PC-3 (cell line): ENCODE data around the gene ONECUT2. TPM values are rescaled to one million over a fixed set of nuclear protein-coding genes. Genes with fewer than 3 reads are reported as not detected.

Experiments
- ATAC-seq: fragments of 200-7000 bp; cut with Tn5 transposase; 2 replicates; pipeline ENCODE4 v1.9.1; 2020; ENCODE audit warnings: mild to moderate bottlenecking, moderate library complexity
- BruUV-seq: library from RNA; stranded (reverse); fragments of 400-500 nt; replicated peaks from 2 replicates; lab custom pipeline; 2021; lab: Mats Ljungman, UMichigan
- CTCF ChIA-PET: fragments of 300-600 bp; sonication (Branson Sonifier 250); formaldehyde crosslinking; loops from one replicate; lab custom pipeline; 2022; ENCODE audit warnings: antibody characterized with exemption; lab: Charles Lee
- POLR2A ChIA-PET: fragments of 300-600 bp; sonication (Branson Sonifier 250); formaldehyde crosslinking; loops from one replicate; lab custom pipeline; 2022; ENCODE audit warnings: antibody characterized with exemption; ENCODE audit not compliant: unreplicated experiment; lab: Charles Lee
- DNase-seq: peaks from one replicate; pipeline ENCODE4 v3.0.0-alpha.2; 2015
- H2AFZ ChIP-seq: fragments of 300-600 bp; sonication (generic); 2 replicates; pipeline ENCODE4 v1.6.0; 2016; ENCODE audit warnings: antibody characterized with exemption, low read length
- H3F3A ChIP-seq: fragments of 300-600 bp; sonication (generic); one replicate; pipeline ENCODE4 v1.6.0; 2017; ENCODE audit warnings: antibody characterized with exemption, low read length, control low read depth, mild to moderate bottlenecking; ENCODE audit not compliant: unreplicated experiment
- H3K27ac ChIP-seq: fragments of 300-600 bp; sonication (generic); 2 replicates; pipeline ENCODE4 v1.5.1; 2016; ENCODE audit warnings: mild to moderate bottlenecking, low read length
- H3K27me3 ChIP-seq: fragments of 300-600 bp; sonication (generic); 2 replicates; pipeline ENCODE4 v1.6.1; 2016; ENCODE audit warnings: low read length, mixed read lengths
- H3K36me3 ChIP-seq: fragments of 300-600 bp; sonication (generic); 2 replicates; pipeline ENCODE4 v1.6.1; 2016; ENCODE audit warnings: low read depth, mixed run types, low read length, mixed read lengths
- H3K4me1 ChIP-seq: fragments of 300-600 bp; sonication (generic); 2 replicates; pipeline ENCODE4 v1.5.1; 2016; ENCODE audit warnings: low read length; ENCODE audit not compliant: insufficient read depth
- H3K4me2 ChIP-seq: fragments of 300-600 bp; sonication (generic); 2 replicates; pipeline ENCODE4 v1.6.0; 2016; ENCODE audit warnings: low read length
- H3K4me3 ChIP-seq: fragments of 300-600 bp; sonication (generic); 2 replicates; pipeline ENCODE4 v1.5.1; 2016; ENCODE audit warnings: mild to moderate bottlenecking, low read length, mixed read lengths
- H3K79me2 ChIP-seq: fragments of 300-600 bp; sonication (generic); 2 replicates; pipeline ENCODE4 v1.6.1; 2017; ENCODE audit warnings: low read length, mixed read lengths
- H3K9ac ChIP-seq: fragments of 300-600 bp; sonication (generic); 2 replicates; pipeline ENCODE4 v1.6.0; 2016; ENCODE audit warnings: mild to moderate bottlenecking, low read length
- H3K9me2 ChIP-seq: fragments of 300-600 bp; sonication (generic); replicated peaks from 2 replicates; pipeline ENCODE4 v1.6.1; 2016; ENCODE audit warnings: mixed run types, low read length, mixed read lengths
- H3K9me3 ChIP-seq: fragments of 300-600 bp; sonication (generic); 2 replicates; pipeline ENCODE4 v1.6.1; 2016; ENCODE audit warnings: low read length, mixed read lengths
- H4K20me1 ChIP-seq: fragments of 300-600 bp; sonication (generic); 2 replicates; pipeline ENCODE4 v1.6.1; 2016; ENCODE audit warnings: low read length, mixed read lengths
- CTCF ChIP-seq: fragments of 300-600 bp; sonication (generic); conservative IDR thresholded peaks from 2 replicates; pipeline ENCODE4 v1.5.1; 2017; ENCODE audit warnings: antibody characterized with exemption, low read depth, mild to moderate bottlenecking, low read length
- EZH2 ChIP-seq: fragments of 300-600 bp; sonication (generic); IDR thresholded peaks from one replicate; pipeline ENCODE4 v1.6.1; 2017; ENCODE audit warnings: antibody characterized with exemption, mild to moderate bottlenecking, low read length; ENCODE audit not compliant: unreplicated experiment
- EZH2phosphoT487 ChIP-seq: fragments of 300-600 bp; sonication (generic); IDR thresholded peaks from 2 replicates; pipeline ENCODE4 v1.6.1; 2018; ENCODE audit warnings: mild to moderate bottlenecking, antibody characterized with exemption, low read length, borderline replicate concordance
- intact Hi-C: fragments of 100-400 bp; cut with micrococcal nuclease; formaldehyde crosslinking; loops from 2 replicates; pipeline ENCODE4 v1.9.0; 2023
- total RNA-seq: library from RNA; depleted of rRNA; stranded (reverse); fragments of >200 nt; gene quantifications from 2 replicates; pipeline ENCODE4 v1.2.3, GENCODE V29; 2014

The ONECUT2 gene
- total RNA-seq, 1 experiment from 2014 or later, result 1.0 TPM

- CTCF ChIA-PET, result no interaction called here
- no TSS peak for BruUV-seq
- H3K9me3 ChIP-seq, result no peaks in the 10 kb centered on the region
- POLR2A ChIA-PET, result no interaction called here
- no peaks in the 10 kb centered on the region for H3K9me2 ChIP-seq
- no peak overlapping the region for H2AFZ ChIP-seq
- no peak overlapping the region for H3K4me3 ChIP-seq
- H4K20me1 ChIP-seq, result no peaks in the 10 kb centered on the region
- ATAC-seq, result no peak
- no peaks in the 10 kb centered on the region for H3K4me1 ChIP-seq
- no peaks in the 10 kb centered on the region for H3K79me2 ChIP-seq
- no peak overlapping the region for H3K4me2 ChIP-seq
- no peak for DNase-seq
- no peak overlapping the region for H3K9ac ChIP-seq
- TF ChIP-seq EZH2phosphoT487 (no peak), CTCF (no peak), EZH2 (no peak)
- intact Hi-C loops, result no loop called here
- H3F3A ChIP-seq, result no peaks in the 10 kb centered on the region
- H3K36me3 ChIP-seq, result no peaks in the 10 kb centered on the region
- H3K27me3 ChIP-seq, result peaks cover 32% of the 10 kb centered on the region
- no peak overlapping the region for H3K27ac ChIP-seq
Observed at GRCh38 chr18:57404345-57404744, 30.8 kb upstream of the ONECUT2 start.

- ATAC-seq (no peak), DNase-seq (no peak)
- H3K27ac ChIP-seq, result no peak overlapping the region
- H3K4me1 ChIP-seq, result no peaks in the 10 kb centered on the region
- intact Hi-C loops, result no loop called here
- H3K9me3 ChIP-seq, result no peaks in the 10 kb centered on the region
- H3K4me3 ChIP-seq, result no peak overlapping the region
- ChIA-PET POLR2A (no interaction called here), CTCF (no interaction called here)
- TF ChIP-seq EZH2phosphoT487 (no peak), CTCF (no peak), EZH2 (no peak)
- H2AFZ ChIP-seq, result no peak overlapping the region
- BruUV-seq, result no TSS peak
- no peaks in the 10 kb centered on the region for H3K9me2 ChIP-seq
- H3K79me2 ChIP-seq, result no peaks in the 10 kb centered on the region
- peaks cover 29% of the 10 kb centered on the region for H3K27me3 ChIP-seq
- no peaks in the 10 kb centered on the region for H3F3A ChIP-seq
- H3K9ac ChIP-seq, result no peak overlapping the region
- no peaks in the 10 kb centered on the region for H3K36me3 ChIP-seq
- no peaks in the 10 kb centered on the region; the same call in 1 of the 2 replicates for H4K20me1 ChIP-seq
- no peak overlapping the region for H3K4me2 ChIP-seq
Observed at GRCh38 chr18:57409650-57410049, 25.5 kb upstream of the ONECUT2 start.

DNA sequence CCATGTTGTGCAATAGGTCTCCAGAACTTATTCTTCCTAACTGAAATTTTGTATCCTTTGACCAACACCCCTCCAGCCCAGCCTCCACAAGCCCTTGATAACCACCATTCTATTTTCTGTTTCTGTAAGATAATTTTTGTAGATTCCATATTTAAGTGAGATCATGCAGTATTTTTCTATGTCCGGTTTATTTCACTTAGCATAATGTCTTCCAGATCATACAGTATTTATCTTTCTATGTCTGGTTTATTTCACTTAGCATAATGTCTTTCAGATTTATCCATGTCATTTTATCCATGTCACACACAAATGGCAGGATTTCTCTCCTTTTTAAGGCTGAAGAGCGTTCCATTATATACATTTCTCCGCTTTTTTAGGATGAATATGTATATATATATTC, 24.4 kb upstream of the ONECUT2 start:
- Histone ChIP-seq H2AFZ (no peak overlapping the region), H3K4me1 (no peaks in the 10 kb centered on the region), H3K4me2 (no peak overlapping the region), H3K27ac (no peak overlapping the region), H3K36me3 (no peaks in the 10 kb centered on the region), H3K4me3 (no peak overlapping the region), H4K20me1 (no peaks in the 10 kb centered on the region; the same call in 1 of the 2 replicates), H3K27me3 (peaks cover 31% of the 10 kb centered on the region), H3K9me2 (no peaks in the 10 kb centered on the region), H3K79me2 (no peaks in the 10 kb centered on the region), H3K9ac (no peak overlapping the region), H3F3A (no peaks in the 10 kb centered on the region), H3K9me3 (no peaks in the 10 kb centered on the region)
- CTCF ChIA-PET, result no interaction called here
- no peak for TF ChIP-seq CTCF
- no peak for TF ChIP-seq EZH2phosphoT487
- no peak for TF ChIP-seq EZH2
- intact Hi-C loops, result no loop called here
- POLR2A ChIA-PET, result no interaction called here
- no peak for DNase-seq
- no peak for ATAC-seq
- no TSS peak for BruUV-seq
